Psoas muscle (tissue), 8 donors: ENCODE results near the gene RNF17. TPM values are rescaled to one million over a fixed set of nuclear protein-coding genes. Genes with fewer than 3 reads are reported as not detected.
"Not testable (repeated sequence)": the region's sequence is repeated elsewhere in the genome, so short reads cannot be mapped to it uniquely, and the experiment has no call there.

Experiments
- ATAC-seq, 4 donors: fragments of 200-7000 bp; cut with Tn5 transposase; one replicate each; pipeline ENCODE4 v1.9.1; 2020; ENCODE audit warnings: moderate library complexity in 3 of 4, mild to moderate bottlenecking in 2 of 4
- DNase-seq, 2 donors: peaks; one replicate each; pipeline ENCODE4 v3.0.0-alpha.2; 2020
- H3K27ac ChIP-seq: fragments of 200-600 bp; one replicate; pipeline ENCODE4 v1.8.0; 2022
- H3K27me3 ChIP-seq, 3 donors: fragments of 200-600 bp in 1 of 3; one replicate each; pipeline versions ENCODE4 v1.6.1 to v1.8.0; 2013 to 2022; ENCODE audit warnings: low read length in 2 of 3, mild to moderate bottlenecking in 2 of 3, moderate library complexity in 1 of 3; ENCODE audit not compliant: insufficient read depth in 3 of 3
- H3K36me3 ChIP-seq, 2 donors: fragments of 200-600 bp in 1 of 2; one replicate each; pipeline versions ENCODE4 v1.6.1 to v1.8.0; 2013 to 2022; ENCODE audit warnings: low read depth in 1 of 2, mild to moderate bottlenecking in 1 of 2, moderate library complexity in 1 of 2; ENCODE audit not compliant: insufficient read depth in 1 of 2
- H3K4me1 ChIP-seq: fragments of 200-600 bp; one replicate; pipeline ENCODE4 v1.8.0; 2022
- H3K4me3 ChIP-seq: fragments of 200-600 bp; one replicate; pipeline ENCODE4 v1.8.0; 2022; ENCODE audit warnings: mild to moderate bottlenecking
- H3K9me3 ChIP-seq: fragments of 200-600 bp; one replicate; pipeline ENCODE4 v1.8.0; 2022
- CTCF ChIP-seq: fragments of 200-600 bp; IDR thresholded peaks from one replicate; pipeline ENCODE4 v1.8.0; 2022; ENCODE audit warnings: antibody characterized with exemption
- WGBS, 3 donors: extraction: QIAGEN DNeasy Blood & Tissue Kit; methylation state at CpG; one replicate each; pipeline versions ENCODE4 v1.1.6 to v1.1.7; 2013; 5-methylcytosine and 5-hydroxymethylcytosine counted together
- intact Hi-C, 2 donors: fragments of 100-400 bp; cut with DNase I; formaldehyde crosslinking; loops; one replicate each; pipeline versions ENCODE4 v1.11.0 to v1.14.2; 2022
- polyA plus RNA-seq, 3 donors: library from polyadenylated mRNA; stranded (reverse); fragments of 200-250 nt; gene quantifications; one replicate each; pipeline ENCODE4 v1.2.3, GENCODE V29; 2013
- total RNA-seq, 4 donors: library from RNA; stranded (reverse); fragmentation: NEBNext Ultra II Directional in 2 of 4; extraction: Animal tissue kit (Norgen Biotek cat#: 25700) in 2 of 4; gene quantifications; one replicate each; pipeline versions ENCODE4 v1.2.1 to v1.2.4, GENCODE V29; 2021 to 2023
- donor health status: healthy with polysubstance abuse.
- donor health status: DM: no; HTN: no; CAD: no; lungs with moderate emphysema.
- donor health status: Bipolar disorder and iron deficiency.
- donor health status: healthy.
- donor health status: DM: yes; HTN: yes; CAD: no.
- donor health status: DM: no; HTN: no; CAD: no.
- donor health status: DM: no; HTN: no; CAD: no.
- donor health status: DM: yes; HTN: yes; CAD: no.

RNF17 gene
- total and polyA plus RNA-seq, 7 donors = 0.05 to 0.60 TPM; not detected in 5

- no peak overlapping the region for H3K4me3 ChIP-seq
- ATAC-seq (no peak), DNase-seq (no peak)
- H3K36me3 ChIP-seq = no peaks in the 10 kb centered on the region
- H3K27me3 ChIP-seq = peaks cover 0 to 3% (median 2%) of the 10 kb centered on the region in 3 donors
- no peak overlapping the region for H3K27ac ChIP-seq
- H3K4me1 ChIP-seq = no peaks in the 10 kb centered on the region
- 72 to 80% (median 79%) methylated on average over 2 of the region's 2 CpGs for WGBS, 3 donors
- intact Hi-C loops = no loop called here
- no peaks in the 10 kb centered on the region for H3K9me3 ChIP-seq
- TF ChIP-seq CTCF = no peak
Measured at GRCh38 chr13:24821207-24821606, 57.2 kb downstream of the RNF17 start.

DNA sequence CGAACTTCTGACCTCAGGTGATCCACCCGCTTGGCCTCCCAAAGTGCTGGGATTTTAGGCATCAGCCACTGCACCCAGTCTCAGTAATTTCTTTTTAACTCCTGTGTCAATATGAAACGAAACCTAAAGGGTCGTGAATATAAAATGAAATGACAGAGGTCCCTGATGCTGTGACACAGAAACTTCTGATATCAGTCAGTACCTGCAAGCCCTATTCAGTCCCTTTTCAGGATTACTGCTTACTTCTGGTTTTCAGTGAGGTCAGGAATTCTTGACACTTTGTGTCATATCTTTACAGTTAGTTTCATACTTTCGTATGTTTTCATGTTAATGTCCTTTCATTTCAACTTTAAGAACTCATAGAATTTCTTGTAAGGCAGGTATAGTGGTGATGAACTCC, 58.7 kb downstream of the RNF17 start:
- H3K4me3 ChIP-seq = no peak overlapping the region
- intact Hi-C loops = no loop called here
- no peak for DNase-seq
- no peaks in the 10 kb centered on the region for H3K36me3 ChIP-seq
- WGBS, 3 donors = 90 to 94% (median 94%) methylated on average over 5 of the region's 5 CpGs
- no peaks in the 10 kb centered on the region for H3K4me1 ChIP-seq
- no peak overlapping the region for H3K27ac ChIP-seq
- H3K27me3 ChIP-seq = peaks cover 0 to 3% (median 0%) of the 10 kb centered on the region in 3 donors
- no peaks in the 10 kb centered on the region for H3K9me3 ChIP-seq
- no peak for ATAC-seq
- TF ChIP-seq CTCF = no peak

DNA sequence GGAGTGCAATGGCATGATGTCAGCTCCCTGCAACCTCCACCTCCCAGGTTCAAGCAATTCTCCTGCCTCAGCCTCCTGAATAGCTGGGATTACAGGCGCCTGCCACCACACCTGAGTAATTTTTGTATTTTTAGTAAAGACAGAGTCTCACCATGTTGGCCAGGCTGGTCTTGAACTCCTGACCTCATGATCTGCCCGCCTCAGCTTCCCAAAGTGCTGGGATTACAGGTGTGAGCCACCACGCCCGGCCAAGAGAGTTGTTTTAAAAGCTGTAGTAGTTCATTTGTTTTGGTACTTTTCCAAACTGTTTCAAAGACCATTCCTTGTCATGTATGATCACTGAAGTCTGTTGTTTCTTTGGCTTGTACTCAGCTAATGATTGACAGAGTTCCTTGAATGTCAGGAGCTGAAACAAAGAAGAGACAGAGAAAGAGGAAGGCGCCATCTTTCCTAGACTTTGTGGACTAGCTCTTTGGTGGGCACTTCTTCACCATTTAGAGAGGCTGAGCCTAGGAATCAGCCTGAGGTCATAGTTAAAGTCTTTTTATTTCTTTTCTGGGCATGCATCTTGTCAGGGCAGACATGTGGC, 59.2 kb downstream of the RNF17 start:
- WGBS, 3 donors = 86 to 90% (median 88%) methylated on average over 5 of the region's 5 CpGs
- intact Hi-C loops, ATAC-seq, H3K9me3 ChIP-seq, DNase-seq, H3K27ac ChIP-seq, H3K36me3 ChIP-seq, H3K27me3 ChIP-seq, H3K4me1 ChIP-seq, H3K4me3 ChIP-seq: not testable (repeated sequence)

DNA sequence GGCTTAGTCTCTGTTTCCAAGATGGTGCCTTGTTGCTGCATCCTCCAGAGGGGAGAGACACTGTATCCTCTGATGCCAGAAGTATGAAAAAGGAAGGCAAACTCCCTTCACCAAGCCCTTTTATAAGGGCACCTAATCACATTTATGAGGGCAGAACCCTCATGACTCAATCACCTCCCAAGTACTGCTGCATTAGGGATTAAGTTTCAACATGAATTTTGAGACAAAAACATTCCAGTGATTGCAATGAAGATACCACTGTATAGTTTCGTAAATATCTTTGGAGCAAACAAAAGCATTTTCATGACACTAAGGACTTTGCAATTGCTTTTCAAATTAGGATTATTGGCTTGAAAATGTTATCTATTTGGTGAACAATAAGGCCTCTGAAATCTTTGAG, 63.8 kb downstream of the RNF17 start:
- no peaks in the 10 kb centered on the region for H3K9me3 ChIP-seq
- WGBS, 3 donors = 86 to 91% (median 90%) methylated on average over 1 of the region's 1 CpG
- no peak for DNase-seq
- no peak for ATAC-seq
- intact Hi-C loops = no loop called here
- peaks cover 0 to 6% (median 0%) of the 10 kb centered on the region in 3 donors for H3K27me3 ChIP-seq
- H3K4me1 ChIP-seq = no peaks in the 10 kb centered on the region
- H3K36me3 ChIP-seq = no peaks in the 10 kb centered on the region
- H3K27ac ChIP-seq = no peak overlapping the region
- no peak overlapping the region for H3K4me3 ChIP-seq
- TF ChIP-seq CTCF = no peak

DNA sequence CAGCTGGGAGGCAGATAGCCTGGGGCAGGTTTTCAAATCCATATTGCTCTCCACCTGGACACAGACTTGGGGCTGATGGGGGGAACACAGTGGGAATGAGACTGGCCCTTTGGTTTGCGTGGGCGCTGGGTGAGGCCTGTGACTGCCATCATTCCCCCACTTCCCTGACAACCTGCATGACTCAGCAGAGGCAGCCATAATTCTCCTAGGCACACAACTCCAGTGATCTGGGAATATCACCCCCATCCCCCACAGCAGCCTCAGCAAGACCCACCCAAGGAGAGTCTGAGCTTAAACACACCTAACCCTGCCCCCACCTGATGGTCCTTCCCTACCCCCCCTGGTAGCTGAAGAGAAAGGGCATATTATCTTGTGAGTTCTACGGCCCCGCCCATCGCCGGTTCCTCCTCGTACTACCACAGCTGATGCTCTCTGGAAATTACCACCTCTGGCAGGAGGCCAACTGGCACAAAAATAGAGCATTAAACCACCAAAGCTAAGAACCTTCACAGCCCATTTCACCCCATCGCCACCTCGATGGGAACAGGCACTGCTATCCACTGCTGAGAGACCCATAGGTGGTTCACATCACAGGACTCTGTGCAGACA, 71.0 kb downstream of the RNF17 start:
- Histone ChIP-seq H3K36me3 (no peaks in the 10 kb centered on the region), H3K27me3 (peaks cover 0 to 3% (median 0%) of the 10 kb centered on the region in 3 donors), H3K4me3 (no peak overlapping the region), H3K9me3 (no peaks in the 10 kb centered on the region), H3K4me1 (no peaks in the 10 kb centered on the region), H3K27ac (no peak overlapping the region)
- ATAC-seq = no peak
- 62 to 73% (median 69%) methylated on average over 9 of the region's 9 CpGs for WGBS, 3 donors
- no peak for TF ChIP-seq CTCF
- intact Hi-C loops = no loop called here
- no peak for DNase-seq

- H3K4me3 ChIP-seq, intact Hi-C loops, H3K36me3 ChIP-seq, H3K27me3 ChIP-seq, H3K4me1 ChIP-seq, ATAC-seq, DNase-seq, H3K9me3 ChIP-seq, H3K27ac ChIP-seq: not testable (repeated sequence)
- WGBS, 3 donors = 89 to 97% (median 93%) methylated on average over 2 of the region's 2 CpGs
Measured at GRCh38 chr13:24837528-24837927, 73.6 kb downstream of the RNF17 start.
